HepG2 (cell line): ENCODE data around the gene SLC25A25. TPM values are rescaled to one million over a fixed set of nuclear protein-coding genes. Genes with fewer than 3 reads are reported as not detected.
A peak's percentile ranks its signal among the peaks of the same experiment; 100 is the strongest.

Experiments used
- ESRRA ChIP-seq: sonication (generic); formaldehyde crosslinking; IDR thresholded peaks from 2 replicates; pipeline ENCODE4 v1.5.1; 2020; ENCODE audit warnings: mild to moderate bottlenecking, low read depth, missing genetic modification reagents
- KLF12 ChIP-seq: sonication (generic); formaldehyde crosslinking; IDR thresholded peaks from 2 replicates; pipeline ENCODE4 v1.4.0; 2020; ENCODE audit warnings: missing genetic modification reagents, borderline replicate concordance
- MAZ ChIP-seq, 2 experiments: sonication (generic) in 1 of 2; formaldehyde crosslinking in 1 of 2; IDR thresholded peaks; 2 replicates each; pipeline versions ENCODE4 v1.5.0 to v1.6.1; 2012 to 2020; ENCODE audit warnings: low read depth in 2 of 2, mild to moderate bottlenecking in 2 of 2, borderline replicate concordance in 1 of 2, improper control_type of control experiment in 1 of 2, low read length in 1 of 2, missing genetic modification reagents in 1 of 2, moderate library complexity in 1 of 2
- MEIS1 ChIP-seq: sonication (generic); formaldehyde crosslinking; IDR thresholded peaks from 2 replicates; pipeline ENCODE4 v1.9.0; 2021; ENCODE audit warnings: mild to moderate bottlenecking, missing genetic modification reagents, moderate library complexity, borderline replicate concordance
- POLR2G ChIP-seq: fragments of 200-400 bp; formaldehyde crosslinking; IDR thresholded peaks from 2 replicates; pipeline ENCODE4 v1.6.1; 2018; ENCODE audit warnings: mild to moderate bottlenecking, low read depth, low read length, moderate library complexity
- SNAI1 ChIP-seq: sonication (generic); formaldehyde crosslinking; IDR thresholded peaks from 2 replicates; pipeline ENCODE4 v1.5.0; 2020; ENCODE audit warnings: mild to moderate bottlenecking, missing genetic modification reagents, borderline replicate concordance
- ZBTB20 ChIP-seq: sonication (generic); formaldehyde crosslinking; IDR thresholded peaks from 2 replicates; pipeline ENCODE4 v1.8.1; 2023; ENCODE audit warnings: missing genetic modification reagents, low read depth, mild to moderate bottlenecking, borderline replicate concordance
- ZBTB7B ChIP-seq: sonication (generic); formaldehyde crosslinking; IDR thresholded peaks from 2 replicates; pipeline ENCODE4 v1.4.0; 2020; ENCODE audit warnings: missing genetic modification reagents
- ZNF263 ChIP-seq: sonication (generic); formaldehyde crosslinking; IDR thresholded peaks from 2 replicates; pipeline ENCODE4 v1.4.0; 2020; ENCODE audit warnings: missing genetic modification reagents
- ZNF282 ChIP-seq: fragments of 450-650 bp; IDR thresholded peaks from 2 replicates; pipeline ENCODE4 v1.6.1; 2018; ENCODE audit not compliant: partially characterized antibody
- ZNF333 ChIP-seq: sonication (generic); formaldehyde crosslinking; IDR thresholded peaks from 2 replicates; pipeline ENCODE4 v1.4.0; 2020; ENCODE audit warnings: mild to moderate bottlenecking, missing genetic modification reagents, borderline replicate concordance
- ZNF441 ChIP-seq: sonication (generic); formaldehyde crosslinking; IDR thresholded peaks from 2 replicates; pipeline ENCODE4 v1.7.0; 2021; ENCODE audit warnings: missing genetic modification reagents, borderline replicate concordance
- ZNF558 ChIP-seq: sonication (generic); formaldehyde crosslinking; IDR thresholded peaks from 2 replicates; pipeline ENCODE4 v1.9.0; 2022; ENCODE audit warnings: mild to moderate bottlenecking, missing genetic modification reagents, borderline replicate concordance
- ZNF605 ChIP-seq: sonication (generic); formaldehyde crosslinking; IDR thresholded peaks from 2 replicates; pipeline ENCODE4 v1.8.0; 2022; ENCODE audit warnings: mild to moderate bottlenecking, missing genetic modification reagents
- ZNF670 ChIP-seq: sonication (generic); formaldehyde crosslinking; IDR thresholded peaks from 2 replicates; pipeline ENCODE4 v1.8.0; 2022; ENCODE audit warnings: mild to moderate bottlenecking, missing genetic modification reagents, borderline replicate concordance
- ZNF709 ChIP-seq: sonication (generic); formaldehyde crosslinking; IDR thresholded peaks from 2 replicates; pipeline ENCODE4 v1.5.0; 2020; ENCODE audit warnings: mild to moderate bottlenecking, missing genetic modification reagents
- ZNF780A ChIP-seq: sonication (generic); formaldehyde crosslinking; IDR thresholded peaks from 2 replicates; pipeline ENCODE4 v1.8.0; 2022; ENCODE audit warnings: mild to moderate bottlenecking, missing genetic modification reagents, moderate library complexity
- ZNF878 ChIP-seq: sonication (generic); formaldehyde crosslinking; IDR thresholded peaks from 2 replicates; pipeline ENCODE4 v1.8.1; 2023; ENCODE audit warnings: mild to moderate bottlenecking, missing genetic modification reagents, moderate library complexity
- polyA plus RNA-seq, 8 experiments: library from polyadenylated mRNA; depleted of rRNA in 3 of 8; stranded (reverse) in 7 of 8; unstranded in 1 of 8; fragments of >200 nt; fragmentation: Illumina TruSeq in 4 of 8; extraction: Trizol in 4 of 8; gene quantifications; 2 replicates each; pipeline versions ENCODE4 v1.2.1 to v1.2.3, GENCODE V29; 2011 to 2016; ENCODE audit warnings: low read depth in 4 of 8, missing spikeins in 1 of 8, mixed read lengths in 1 of 8; ENCODE audit not compliant: insufficient read depth in 1 of 8
- total RNA-seq, 5 experiments: library from RNA; depleted of rRNA; stranded (reverse); fragments of >200 nt; fragmentation: Illumina TruSeq; extraction: Trizol; gene quantifications; 2 replicates each; pipeline ENCODE4 v1.2.3, GENCODE V29; 2016; ENCODE audit warnings: low read depth in 1 of 5
- TF ChIP-seq, protein P1 (sequence below): sonication (generic); formaldehyde crosslinking; IDR thresholded peaks from 2 replicates; pipeline ENCODE4 v1.5.0; 2020; ENCODE audit warnings: missing genetic modification reagents
- TF ChIP-seq, protein P2 (sequence below): IDR thresholded peaks from 2 replicates; pipeline ENCODE4 v1.6.1; 2012; ENCODE audit warnings: inconsistent platforms
- TF ChIP-seq, protein P3 (sequence below): IDR thresholded peaks from 2 replicates; pipeline ENCODE4 v1.6.1; 2012; ENCODE audit warnings: low read length, improper control_type of control experiment
- TF ChIP-seq, protein P4 (sequence below): IDR thresholded peaks from 2 replicates; pipeline ENCODE4 v1.6.1; 2016; ENCODE audit warnings: missing compliant biosample characterization, missing genetic modification reagents, borderline replicate concordance

SLC25A25 gene
- total and polyA plus RNA-seq, 2 of the 13 experiments (the other 11 are each of a cell fraction or from before 2014, with no cell fraction given), result 10.5 to 24.8 TPM

DNA sequence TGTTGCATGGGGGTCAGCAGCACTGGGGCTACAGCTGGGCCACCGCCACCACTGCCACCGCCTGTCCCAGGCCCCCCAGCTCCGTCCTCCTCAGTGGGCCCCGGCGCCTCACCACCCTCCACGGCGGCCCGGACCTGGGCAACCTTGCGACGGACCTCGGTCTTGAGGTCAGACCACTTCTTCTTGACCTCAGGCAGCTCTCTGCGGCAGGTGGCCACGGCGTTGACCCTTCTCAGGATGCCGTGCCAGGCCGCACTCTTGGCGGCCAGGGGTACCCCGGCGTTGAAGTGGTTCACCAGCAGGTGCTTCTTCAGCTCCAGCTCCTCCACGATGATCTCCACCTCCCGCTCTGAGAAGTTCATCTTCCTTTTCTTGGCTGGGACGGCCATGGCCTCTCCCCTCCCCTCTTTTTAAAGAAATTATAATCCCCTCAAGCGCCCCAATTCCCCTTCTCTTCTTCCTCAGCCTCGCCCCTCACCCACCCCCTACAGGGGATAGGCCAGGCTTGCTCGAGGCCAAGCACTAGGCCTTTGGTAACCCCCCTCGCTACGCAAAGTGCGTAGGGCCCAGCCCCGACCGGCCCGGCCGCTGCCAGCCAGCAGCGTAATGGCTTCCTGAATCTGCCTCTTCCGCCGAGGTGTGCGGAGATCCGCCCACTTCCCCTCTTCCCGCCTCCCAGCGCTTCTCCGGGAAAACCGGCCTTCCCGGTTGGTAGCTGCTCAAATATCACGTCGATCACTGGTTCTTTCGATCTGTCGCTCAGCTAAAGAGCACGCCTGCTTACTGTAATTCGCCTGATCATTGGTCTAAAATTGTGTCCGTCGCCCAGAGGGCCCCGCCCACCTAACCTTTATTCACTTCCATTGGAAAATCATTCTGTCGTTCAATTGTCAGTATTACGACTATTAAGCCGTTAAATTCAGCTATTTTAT is 1.1 kb upstream of the SLC25A25 start, which contains the start of gene NAIF1 (continued):
- TF ChIP-seq ESRRA (CRISPR knock-in tag), result 0 out of 2 replicates have a peak, but pooled peaks have one; percentile 10
- TF ChIP-seq ZNF333, result peak; percentile 48; the same call in 1 of the 2 replicates
- TF ChIP-seq ZNF878 (CRISPR knock-in tag), result no peak
- TF ChIP-seq, protein P1, sequence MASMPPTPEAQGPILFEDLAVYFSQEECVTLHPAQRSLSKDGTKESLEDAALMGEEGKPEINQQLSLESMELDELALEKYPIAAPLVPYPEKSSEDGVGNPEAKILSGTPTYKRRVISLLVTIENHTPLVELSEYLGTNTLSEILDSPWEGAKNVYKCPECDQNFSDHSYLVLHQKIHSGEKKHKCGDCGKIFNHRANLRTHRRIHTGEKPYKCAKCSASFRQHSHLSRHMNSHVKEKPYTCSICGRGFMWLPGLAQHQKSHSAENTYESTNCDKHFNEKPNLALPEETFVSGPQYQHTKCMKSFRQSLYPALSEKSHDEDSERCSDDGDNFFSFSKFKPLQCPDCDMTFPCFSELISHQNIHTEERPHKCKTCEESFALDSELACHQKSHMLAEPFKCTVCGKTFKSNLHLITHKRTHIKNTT, result no peak
- no peak for TF ChIP-seq MEIS1 (CRISPR knock-in tag)
- TF ChIP-seq ZNF605, result no peak
- no peak for TF ChIP-seq ZNF558 (CRISPR knock-in tag)
- TF ChIP-seq POLR2G, result peak; percentile 61; the same call in 1 of the 2 replicates
- no peak for TF ChIP-seq ZNF282
- TF ChIP-seq ZNF263 (CRISPR knock-in tag), result no peak
- TF ChIP-seq SNAI1 (CRISPR knock-in tag), result no peak
- no peak for TF ChIP-seq MAZ (IDR thresholded peaks at IDR 0.05; ENCODE audit: borderline replicate concordance, low read depth, low read length)
- TF ChIP-seq MAZ (CRISPR knock-in tag; IDR thresholded peaks at IDR 0.05; ENCODE audit: low read depth), result peak; percentile 44; the same call in 1 of the 2 replicates
- no peak for TF ChIP-seq ZNF780A (CRISPR knock-in tag)
- no peak; the same call in 1 of the 2 replicates for TF ChIP-seq KLF12 (CRISPR knock-in tag)
- no peak for TF ChIP-seq ZBTB20 (CRISPR knock-in tag)
- no peak for TF ChIP-seq ZBTB7B (CRISPR knock-in tag)
- TF ChIP-seq ZNF441 (CRISPR knock-in tag), result no peak
- TF ChIP-seq, protein P2, sequence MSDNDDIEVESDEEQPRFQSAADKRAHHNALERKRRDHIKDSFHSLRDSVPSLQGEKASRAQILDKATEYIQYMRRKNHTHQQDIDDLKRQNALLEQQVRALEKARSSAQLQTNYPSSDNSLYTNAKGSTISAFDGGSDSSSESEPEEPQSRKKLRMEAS, result peak; percentile 36; the same call in 1 of the 2 replicates
- TF ChIP-seq ZNF670, result no peak
- TF ChIP-seq, protein P3, sequence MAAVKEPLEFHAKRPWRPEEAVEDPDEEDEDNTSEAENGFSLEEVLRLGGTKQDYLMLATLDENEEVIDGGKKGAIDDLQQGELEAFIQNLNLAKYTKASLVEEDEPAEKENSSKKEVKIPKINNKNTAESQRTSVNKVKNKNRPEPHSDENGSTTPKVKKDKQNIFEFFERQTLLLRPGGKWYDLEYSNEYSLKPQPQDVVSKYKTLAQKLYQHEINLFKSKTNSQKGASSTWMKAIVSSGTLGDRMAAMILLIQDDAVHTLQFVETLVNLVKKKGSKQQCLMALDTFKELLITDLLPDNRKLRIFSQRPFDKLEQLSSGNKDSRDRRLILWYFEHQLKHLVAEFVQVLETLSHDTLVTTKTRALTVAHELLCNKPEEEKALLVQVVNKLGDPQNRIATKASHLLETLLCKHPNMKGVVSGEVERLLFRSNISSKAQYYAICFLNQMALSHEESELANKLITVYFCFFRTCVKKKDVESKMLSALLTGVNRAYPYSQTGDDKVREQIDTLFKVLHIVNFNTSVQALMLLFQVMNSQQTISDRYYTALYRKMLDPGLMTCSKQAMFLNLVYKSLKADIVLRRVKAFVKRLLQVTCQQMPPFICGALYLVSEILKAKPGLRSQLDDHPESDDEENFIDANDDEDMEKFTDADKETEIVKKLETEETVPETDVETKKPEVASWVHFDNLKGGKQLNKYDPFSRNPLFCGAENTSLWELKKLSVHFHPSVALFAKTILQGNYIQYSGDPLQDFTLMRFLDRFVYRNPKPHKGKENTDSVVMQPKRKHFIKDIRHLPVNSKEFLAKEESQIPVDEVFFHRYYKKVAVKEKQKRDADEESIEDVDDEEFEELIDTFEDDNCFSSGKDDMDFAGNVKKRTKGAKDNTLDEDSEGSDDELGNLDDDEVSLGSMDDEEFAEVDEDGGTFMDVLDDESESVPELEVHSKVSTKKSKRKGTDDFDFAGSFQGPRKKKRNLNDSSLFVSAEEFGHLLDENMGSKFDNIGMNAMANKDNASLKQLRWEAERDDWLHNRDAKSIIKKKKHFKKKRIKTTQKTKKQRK, result peak; percentile 99
- TF ChIP-seq, protein P4, sequence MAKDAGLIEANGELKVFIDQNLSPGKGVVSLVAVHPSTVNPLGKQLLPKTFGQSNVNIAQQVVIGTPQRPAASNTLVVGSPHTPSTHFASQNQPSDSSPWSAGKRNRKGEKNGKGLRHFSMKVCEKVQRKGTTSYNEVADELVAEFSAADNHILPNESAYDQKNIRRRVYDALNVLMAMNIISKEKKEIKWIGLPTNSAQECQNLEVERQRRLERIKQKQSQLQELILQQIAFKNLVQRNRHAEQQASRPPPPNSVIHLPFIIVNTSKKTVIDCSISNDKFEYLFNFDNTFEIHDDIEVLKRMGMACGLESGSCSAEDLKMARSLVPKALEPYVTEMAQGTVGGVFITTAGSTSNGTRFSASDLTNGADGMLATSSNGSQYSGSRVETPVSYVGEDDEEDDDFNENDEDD (CRISPR knock-in tag), result no peak
- TF ChIP-seq ZNF709, result 0 out of 2 replicates have a peak, but pooled peaks have one; percentile 46
